Kidney tubule cell (primary cell): ENCODE results near the gene ZNF490.
A peak's percentile ranks its signal among the peaks of the same experiment; 100 is the strongest.
"Not testable (repeated sequence)": the region's sequence is repeated elsewhere in the genome, so short reads cannot be mapped to it uniquely, and the experiment has no call there.

Experiments
- DNase-seq: peaks from one replicate; pipeline ENCODE4 v3.0.0-alpha.2; 2018; ENCODE audit warnings: low spot score

Gene ZNF490

GRCh38 chr19:12621253-12622024 is 10.8 kb upstream of the ZNF490 start:
- DNase-seq = not testable (repeated sequence)

- DNase-seq = peak; percentile 57
Observed at GRCh38 chr19:12617646-12618045, 7.0 kb upstream of the ZNF490 start.

DNA sequence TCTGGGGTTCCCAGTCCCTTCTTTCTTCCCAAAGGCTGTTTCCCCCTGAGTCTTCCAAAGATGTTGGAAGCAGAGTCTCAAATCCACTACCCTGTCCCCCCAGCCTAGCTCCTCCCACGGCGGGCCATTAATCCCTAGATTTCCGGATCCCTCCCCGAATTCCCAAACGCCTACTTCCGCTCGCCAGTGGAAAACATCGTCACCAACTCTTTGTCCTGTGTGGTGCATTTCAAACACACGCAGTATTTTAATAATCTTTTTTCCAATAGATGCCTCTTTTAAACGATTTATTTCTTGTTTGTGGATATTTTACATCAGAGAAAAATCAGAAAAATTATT is 717 bp upstream of the ZNF490 start:
- DNase-seq = peak; percentile 69

GRCh38 chr19:12607631-12608030 is 3.0 kb downstream of the ZNF490 start:
- DNase-seq = no peak

- no peak for DNase-seq
Observed at GRCh38 chr19:12606796-12607195, 3.8 kb downstream of the ZNF490 start.

GRCh38 chr19:12603714-12604113 is 6.9 kb downstream of the ZNF490 start:
- DNase-seq = no peak

DNA sequence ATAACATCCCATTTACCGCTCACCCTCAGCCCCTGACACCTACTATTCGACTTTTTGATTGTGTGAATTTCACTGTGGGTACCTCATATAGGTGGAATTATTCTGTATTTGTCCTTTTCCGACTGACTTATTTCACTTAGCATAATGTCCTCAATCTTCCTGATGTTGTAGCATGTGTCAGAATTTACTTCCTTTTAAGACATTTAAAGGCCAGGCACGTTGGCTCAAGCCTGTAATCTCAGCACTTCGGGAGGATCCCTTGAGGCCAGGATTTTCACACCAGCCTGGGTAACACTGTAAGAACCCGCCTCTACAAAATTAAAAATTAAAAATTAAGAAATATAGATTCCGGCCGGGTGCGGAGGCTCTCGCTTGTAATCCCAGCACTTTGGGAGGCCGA is 13.0 kb downstream of the ZNF490 start:
- no peak for DNase-seq

DNA sequence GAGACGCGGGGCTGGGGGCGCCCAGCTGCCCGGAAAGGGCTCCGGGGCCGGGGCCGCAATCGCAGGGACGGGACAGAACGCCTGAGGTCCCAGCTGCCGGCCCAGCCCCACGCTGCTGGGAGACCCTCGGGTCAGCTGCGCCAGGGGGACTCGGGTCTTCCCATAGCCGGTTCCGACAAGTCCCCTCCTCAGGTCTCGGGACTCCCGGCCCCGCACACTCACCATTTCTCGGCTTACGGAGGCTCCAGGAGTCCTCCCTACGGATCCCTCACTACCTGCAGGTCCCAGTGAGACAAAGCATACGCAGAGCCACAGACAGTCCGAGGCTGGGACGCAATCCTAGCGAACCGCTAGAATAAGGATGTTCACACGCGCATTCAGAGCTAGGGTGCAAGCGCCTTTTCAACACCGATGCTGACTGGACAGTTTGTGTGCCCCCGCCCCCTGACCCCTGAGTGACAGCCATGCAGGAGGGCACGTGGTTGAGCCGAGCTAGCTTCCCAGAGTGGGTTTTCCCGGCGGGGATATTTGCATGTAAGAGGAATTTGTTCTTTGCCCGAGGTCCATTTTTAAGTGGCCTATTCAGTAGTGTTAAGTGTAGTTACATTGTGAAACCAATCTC is 13.6 kb downstream of the ZNF490 start:
- DNase-seq = no peak

DNA sequence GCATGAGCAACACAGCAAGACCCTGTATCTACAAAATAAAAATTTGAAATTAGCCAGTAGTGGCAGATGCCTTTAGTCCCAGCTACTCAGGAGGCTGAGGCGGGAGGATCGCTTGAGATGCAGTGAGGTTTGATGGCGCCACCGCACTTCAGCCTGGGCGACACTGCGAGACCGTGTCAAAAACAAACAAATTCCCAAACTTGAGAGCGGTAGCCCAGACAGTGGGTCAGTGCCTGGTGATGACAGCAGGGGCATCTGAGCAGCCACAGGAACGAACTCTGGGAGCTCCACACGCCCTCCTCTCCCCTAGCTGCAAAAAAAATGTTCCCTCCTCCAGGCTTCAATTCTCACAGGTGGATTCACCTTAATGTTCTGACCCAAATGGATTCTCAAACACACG is 14.1 kb downstream of the ZNF490 start:
- no peak for DNase-seq

GRCh38 chr19:12581100-12581499 is 29.5 kb downstream of the ZNF490 start:
- no peak for DNase-seq

DNA sequence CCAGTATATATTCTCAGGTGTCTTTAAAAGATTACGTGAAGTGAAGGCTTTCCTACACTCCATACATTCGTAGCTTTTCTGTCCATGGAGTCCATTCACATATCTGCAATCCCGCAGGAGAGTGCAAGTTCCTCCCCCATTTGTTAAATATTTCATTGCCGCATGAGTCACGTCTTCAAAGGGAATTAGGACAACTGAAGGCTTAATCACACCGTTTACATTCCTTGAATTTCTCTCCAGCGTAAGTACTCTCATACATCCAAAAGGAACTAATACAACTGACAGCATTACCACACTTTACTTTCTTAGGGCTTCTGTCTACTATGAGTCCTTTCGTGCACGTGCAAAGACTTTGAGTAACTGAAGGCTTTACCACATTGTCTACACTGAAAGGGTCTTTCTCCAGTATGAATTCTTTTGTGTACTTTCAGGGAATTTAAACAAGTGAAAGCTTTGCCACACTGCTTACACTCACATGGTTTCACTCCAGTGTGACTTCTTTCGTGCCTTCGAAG is 30.4 kb downstream of the ZNF490 start:
- peak; percentile 74 for DNase-seq

- no peak for DNase-seq
Observed at GRCh38 chr19:12578641-12579040, 32.0 kb downstream of the ZNF490 start.

DNA sequence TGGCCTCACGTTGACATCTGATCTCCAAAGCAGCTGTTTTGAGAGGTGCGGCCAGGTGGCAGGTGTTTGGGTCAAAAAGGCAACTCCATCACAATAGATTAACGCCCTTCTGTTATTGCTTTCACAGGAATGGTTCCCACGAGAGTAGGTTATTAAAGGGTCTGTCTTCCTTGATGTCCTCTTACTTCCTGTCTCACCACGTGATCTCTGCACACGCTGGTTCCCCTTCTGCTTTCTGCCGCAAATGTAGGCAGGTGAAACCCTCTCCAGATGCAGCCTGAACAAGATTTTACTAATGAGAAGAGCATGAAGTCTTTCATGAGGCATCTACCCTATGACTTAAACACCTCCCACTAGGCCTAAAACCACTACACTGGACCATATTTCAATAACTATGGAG is 36.6 kb downstream of the ZNF490 start:
- DNase-seq = no peak

DNA sequence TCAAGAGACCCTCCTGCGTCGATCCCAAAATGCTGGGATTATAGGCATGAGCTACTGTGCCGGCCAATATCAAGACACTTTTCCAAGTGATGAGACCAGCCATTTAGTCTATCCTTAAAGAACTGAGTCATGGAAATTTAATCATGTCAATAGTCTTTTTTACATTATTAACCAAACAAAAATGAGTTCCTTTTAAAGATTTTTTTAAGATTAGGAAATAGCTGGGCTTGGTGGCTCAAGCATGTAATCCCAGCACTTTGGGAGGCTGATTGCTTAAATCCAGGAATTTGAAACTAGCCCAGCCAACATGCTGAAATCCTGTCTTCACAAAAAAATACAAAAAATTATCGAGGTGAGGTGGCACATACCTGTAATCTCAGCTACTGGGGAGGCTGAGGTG is 42.7 kb downstream of the ZNF490 start:
- no peak for DNase-seq

DNA sequence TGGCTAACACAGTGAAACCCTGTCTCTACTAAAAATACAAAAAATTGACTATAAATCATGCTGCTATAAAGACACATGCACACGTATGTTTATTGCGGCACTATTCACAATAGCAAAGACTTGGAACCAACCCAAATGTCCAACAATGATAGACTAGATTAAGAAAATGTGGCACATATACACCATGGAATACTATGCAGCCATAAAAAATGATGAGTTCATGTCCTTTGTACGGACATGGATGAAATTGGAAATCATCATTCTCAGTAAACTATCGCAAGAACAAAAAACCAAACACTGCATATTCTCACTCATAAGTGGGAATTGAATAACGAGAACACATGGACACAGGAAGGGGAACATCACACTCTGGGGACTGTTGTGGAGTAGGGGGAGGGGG is 44.2 kb downstream of the ZNF490 start:
- DNase-seq = not testable (repeated sequence)

GRCh38 chr19:12564016-12564664 is 46.5 kb downstream of the ZNF490 start:
- peak; percentile 81 for DNase-seq

GRCh38 chr19:12555456-12555930 is 55.1 kb downstream of the ZNF490 start:
- no peak for DNase-seq

GRCh38 chr19:12551060-12551832 is 59.4 kb downstream of the ZNF490 start, which contains the start of gene ZNF564:
ZNF564 (minus strand) TSS chr19:12551482; CDS start chr19:12551332, 150 bp downstream.
- peak; percentile 99 for DNase-seq

- no peak for DNase-seq
Observed at GRCh38 chr19:12546903-12547302, 63.7 kb downstream of the ZNF490 start.

GRCh38 chr19:12546068-12546467 is 64.5 kb downstream of the ZNF490 start:
- DNase-seq = no peak

DNA sequence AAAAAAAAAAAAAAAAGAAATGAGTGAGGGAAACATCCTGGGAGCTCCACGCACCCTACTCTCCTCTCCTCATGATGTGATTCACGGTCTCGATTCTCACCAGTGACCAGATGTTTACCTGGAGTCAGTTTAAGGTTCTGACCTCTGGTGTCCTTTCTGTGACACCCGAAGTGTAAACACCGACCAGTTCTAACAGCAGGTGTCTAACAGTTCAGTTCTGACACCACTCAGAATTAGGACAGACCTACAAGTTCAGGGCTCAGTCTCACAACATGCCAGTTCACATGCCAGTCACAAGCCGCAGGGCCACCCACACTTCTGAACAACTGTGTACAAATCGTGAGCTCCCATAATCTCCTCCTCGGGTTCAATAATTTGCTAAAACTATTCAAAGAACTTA is 65.3 kb downstream of the ZNF490 start:
- no peak for DNase-seq

DNA sequence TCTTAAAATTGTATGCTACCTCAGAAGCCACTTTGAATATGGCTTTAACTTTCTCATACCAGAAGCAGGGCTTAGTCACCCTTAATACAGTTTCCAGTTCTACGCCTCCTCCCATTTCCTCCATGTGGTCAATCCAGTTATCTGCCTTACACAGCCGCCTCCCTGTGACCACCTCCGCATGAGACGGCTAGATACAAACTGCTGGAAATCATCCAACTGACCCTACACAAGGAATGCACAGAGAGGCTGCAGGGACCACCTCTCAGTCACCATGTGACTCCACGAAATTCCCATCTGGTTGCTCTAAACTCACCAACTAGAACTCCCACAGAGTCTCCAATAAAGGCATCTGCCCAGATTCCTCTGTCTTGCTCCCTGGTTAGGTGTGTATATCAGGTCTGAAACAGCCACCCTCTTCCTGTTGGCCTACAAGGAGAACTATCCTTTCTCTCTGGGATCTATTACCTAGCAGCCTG is 66.2 kb downstream of the ZNF490 start:
- DNase-seq = peak; percentile 61
